Measurements from ENCODE around the gene PP2D1.
"Not testable (repeated sequence)": the region's sequence is repeated elsewhere in the genome, so short reads cannot be mapped to it uniquely, and the experiment has no call there.

PP2D1 gene

DNA sequence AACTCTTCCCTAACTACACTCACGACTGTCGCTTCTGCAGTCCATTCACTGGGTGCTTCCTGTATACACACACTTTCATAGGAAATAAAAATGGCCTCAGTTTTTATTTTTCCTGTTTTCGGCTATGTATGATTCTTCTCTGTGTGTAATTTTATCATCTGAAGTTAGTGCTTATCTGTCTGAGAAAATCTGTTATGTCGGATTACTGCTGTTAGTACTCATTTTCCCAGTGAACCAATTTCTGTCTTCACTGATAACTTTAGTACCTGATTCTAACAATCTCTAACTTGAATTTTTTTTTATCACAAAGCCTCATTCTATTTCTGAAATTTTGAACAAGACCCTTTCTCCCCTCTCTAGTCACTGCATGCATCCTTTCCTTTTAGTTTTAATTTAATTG is 44.3 kb downstream of the PP2D1 start:
- DNase-seq (ENCODE audit: low read depth in 2 of 2) = no peak

DNA sequence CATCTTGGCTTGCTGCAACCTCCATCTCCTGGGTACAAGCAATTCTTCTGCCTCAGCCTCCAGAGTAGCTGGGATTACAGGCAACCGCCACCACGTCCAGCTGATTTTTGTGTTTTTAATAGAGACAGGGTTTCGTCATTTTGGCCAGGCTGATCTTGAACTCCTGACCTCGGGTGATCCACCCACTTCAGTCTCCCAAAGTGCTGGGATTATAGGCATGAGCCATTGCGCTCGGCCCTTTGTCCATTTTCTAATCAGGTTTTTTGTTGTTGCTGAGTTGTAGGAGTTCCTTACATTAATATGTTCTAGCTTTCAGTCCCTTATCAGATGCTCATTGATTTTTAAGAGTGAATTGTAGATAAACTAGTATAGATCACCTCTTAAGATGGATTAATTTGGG is 44.9 kb downstream of the PP2D1 start:
- DNase-seq (ENCODE audit: low read depth in 2 of 2) = no peak

DNA sequence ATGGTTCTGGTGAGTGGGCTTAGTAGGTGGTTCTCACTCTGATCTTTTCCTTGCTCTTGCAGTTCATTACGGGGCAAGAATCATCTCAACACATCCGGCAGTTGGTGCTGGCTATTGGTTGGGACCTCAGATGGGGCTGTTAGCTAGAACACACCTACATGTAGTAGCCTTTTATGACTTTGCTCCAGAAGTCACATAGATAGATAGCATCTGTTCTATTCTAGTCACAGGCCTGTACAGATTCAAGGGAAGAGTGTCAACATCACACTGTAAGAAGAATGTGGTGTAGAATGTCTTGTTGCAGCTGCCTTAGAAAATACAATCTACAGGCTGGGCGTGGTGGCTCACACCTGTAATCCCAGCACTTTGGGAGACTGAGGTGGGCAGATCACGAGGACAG is 50.1 kb downstream of the PP2D1 start:
- no peak for DNase-seq (ENCODE audit: low read depth in 2 of 2)

GRCh38 chr3:19960696-19961095 is 51.4 kb downstream of the PP2D1 start:
- DNase-seq (ENCODE audit: low read depth in 2 of 2) = no peak

DNA sequence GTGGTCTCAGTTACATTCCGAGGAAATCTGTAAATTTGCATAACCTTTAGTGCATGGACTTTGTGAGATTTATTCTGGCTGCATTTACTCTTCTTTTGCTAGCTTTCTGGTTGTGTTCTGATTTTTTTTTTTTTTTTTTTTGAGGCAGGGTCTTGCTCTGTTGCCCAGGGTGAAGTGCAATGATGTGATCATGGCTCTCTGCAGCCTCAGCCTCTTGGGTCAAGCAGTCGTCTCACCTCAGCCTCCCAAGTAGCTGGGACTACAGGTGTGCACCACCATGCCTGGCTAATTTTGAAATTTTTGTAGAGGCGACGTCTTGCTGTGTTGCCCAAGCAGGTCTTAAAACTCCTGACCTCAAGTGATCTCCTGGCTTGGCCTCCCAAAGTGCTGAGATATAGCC is 52.6 kb downstream of the PP2D1 start:
- no peak for DNase-seq (ENCODE audit: low read depth in 2 of 2)

DNA sequence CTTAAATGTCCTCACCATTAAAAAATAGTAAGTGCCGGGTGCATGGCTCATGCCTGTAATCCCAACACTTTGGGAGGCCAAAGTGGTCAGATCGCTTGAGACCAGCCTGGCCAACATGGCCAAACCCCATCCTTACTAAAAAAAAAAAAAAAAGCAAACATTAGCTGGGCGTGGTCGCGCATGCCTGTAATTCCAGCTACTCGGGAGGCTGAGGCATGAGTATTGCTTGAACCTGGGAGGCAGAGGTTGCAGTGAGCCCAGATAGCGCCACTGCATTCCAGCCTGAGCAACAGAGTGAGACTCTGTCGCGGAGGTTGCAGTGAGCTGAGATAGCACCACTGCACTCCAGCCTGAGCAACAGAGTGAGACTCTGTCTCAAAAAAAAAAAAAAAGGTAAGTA is 54.7 kb downstream of the PP2D1 start:
- DNase-seq (ENCODE audit: low read depth in 2 of 2) = not testable (repeated sequence)

DNA sequence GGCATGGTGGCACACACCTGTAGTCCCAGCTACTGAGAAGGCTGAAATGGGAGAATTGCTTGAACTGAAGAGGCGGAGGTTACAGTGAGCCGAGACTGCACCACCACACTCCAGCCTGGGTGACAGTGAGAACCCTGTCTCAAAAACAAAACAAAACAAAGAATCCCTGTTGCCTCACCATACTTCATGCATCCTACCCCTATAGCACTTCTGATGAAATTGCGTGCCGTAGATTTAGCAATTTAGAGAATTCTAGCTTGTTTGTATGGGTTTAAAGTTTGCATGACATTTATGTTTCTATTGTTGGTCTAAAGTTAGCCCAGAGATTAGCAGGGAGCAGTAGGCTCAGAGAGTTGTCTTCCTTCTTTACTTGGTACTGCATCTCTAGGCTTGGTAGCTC is 57.4 kb downstream of the PP2D1 start:
- DNase-seq (ENCODE audit: low read depth in 2 of 2) = no peak

DNA sequence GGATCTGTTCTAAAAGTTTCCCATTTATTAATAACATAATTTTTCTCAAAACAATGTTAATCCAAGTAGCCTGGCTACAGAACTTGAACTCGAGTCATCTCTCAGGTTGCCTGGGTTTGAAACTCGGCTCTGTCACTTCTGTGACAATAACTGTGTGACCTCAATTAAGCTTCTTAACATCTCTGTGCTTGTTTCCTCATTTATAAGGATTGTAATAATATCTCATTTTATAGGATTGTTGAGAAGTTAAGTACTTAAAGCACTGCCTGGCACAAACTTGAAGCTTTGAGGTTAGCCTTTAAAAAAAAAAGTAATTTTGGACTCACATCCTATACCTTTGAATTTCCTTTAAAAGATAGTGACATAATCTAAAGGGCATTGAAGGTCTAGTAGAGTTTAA is 61.7 kb downstream of the PP2D1 start:
- no peak for DNase-seq (ENCODE audit: low read depth in 2 of 2)

- no peak for DNase-seq (ENCODE audit: low read depth in 2 of 2)
Measured at GRCh38 chr3:19948226-19948591, 63.9 kb downstream of the PP2D1 start.

- no peak for DNase-seq (ENCODE audit: low read depth in 2 of 2)
Measured at GRCh38 chr3:19947549-19948225, 64.4 kb downstream of the PP2D1 start.

DNA sequence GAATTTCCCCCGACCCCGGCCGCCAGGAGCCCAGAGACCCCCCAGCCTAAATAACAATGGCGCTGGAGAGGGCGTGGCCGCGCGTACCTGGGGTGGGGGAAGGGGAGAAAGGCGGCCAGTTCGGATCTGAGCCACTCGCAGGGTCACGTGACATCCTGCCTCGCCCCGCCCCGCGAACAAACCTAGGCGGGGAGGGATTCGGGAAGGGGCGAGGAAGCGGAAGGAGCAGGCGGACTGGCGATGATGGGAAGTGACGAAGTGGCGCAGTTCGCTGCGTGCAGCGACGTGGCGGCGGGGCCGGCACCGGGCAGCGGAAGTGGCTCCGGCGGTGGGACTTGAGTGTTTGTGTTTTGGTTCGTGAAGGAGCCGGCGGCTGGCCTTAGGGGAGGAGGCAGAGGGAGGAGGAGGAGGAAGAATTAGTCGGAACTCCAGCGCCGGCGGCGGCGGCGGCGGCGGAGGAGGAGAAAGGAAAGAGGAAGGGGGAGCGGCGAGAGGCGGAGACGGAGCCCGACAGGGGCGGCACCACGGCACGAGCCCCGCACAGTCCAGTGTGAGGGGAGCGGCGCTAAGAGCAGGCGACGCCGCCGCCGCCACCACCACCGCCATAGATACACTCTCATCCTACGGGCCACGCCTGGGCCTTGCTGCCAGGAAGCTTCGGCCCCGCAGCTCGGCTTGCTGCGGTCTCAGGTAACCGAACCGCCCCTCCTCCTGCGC is 65.1 kb downstream of the PP2D1 start, which contains the start of gene RAB5A:
Gene RAB5A, plus strand, starts transcription at position 266 of the 717 bp plus-strand sequence. CDS start 3,802 bp downstream, outside the sequence.
- peak; percentile 97 to 98 for DNase-seq (ENCODE audit: low read depth in 2 of 2)

DNA sequence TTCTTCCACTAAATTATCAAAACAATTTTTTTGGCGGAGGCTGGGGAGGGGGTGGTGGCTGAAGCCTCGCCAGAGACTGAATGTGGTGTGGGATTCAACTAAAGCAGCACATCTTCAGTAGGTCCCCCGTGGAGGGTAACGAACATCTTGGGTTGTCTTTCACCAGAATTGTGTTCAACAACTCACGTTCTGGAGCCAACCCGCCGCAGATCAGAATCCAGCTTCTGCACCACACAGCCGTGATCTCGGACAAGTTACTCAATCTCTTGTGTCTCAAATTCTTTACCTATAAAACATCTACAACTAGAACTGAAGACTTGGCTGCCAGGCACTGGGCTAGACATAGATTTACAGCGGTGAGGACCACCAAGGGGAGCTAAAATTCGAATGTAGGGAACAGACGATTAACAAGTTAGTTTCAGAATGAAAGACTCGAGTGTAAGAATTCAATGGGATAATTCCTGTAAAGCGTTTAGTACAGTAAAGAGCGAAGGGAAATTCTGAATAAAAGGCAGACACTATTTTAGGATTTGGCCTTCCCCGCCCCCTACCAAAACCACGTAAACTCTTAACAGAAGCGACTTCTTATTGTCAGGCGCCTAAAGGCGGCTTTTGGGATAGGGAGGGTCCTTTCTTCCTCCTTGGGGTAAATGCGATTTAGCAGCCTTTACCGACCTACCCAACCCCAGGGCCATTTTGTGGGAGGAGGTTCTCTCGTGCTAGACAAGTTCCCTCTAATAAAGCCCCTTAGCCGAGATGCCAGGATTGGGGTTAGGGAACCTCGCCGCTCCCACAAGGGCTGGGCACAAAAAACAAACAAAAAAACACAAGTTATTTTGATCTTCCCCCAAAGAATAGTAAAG is 65.9 kb downstream of the PP2D1 start:
- DNase-seq (ENCODE audit: low read depth in 2 of 2) = peak in 1 of 2 experiments; percentile 7

- DNase-seq (ENCODE audit: low read depth in 2 of 2) = no peak
Measured at GRCh38 chr3:19945534-19945933, 66.5 kb downstream of the PP2D1 start.

GRCh38 chr3:19940643-19941042 is 71.4 kb downstream of the PP2D1 start:
- no peak for DNase-seq (ENCODE audit: low read depth in 2 of 2)

GRCh38 chr3:19938295-19938627 is 73.8 kb downstream of the PP2D1 start:
- DNase-seq (ENCODE audit: low read depth in 2 of 2) = no peak

DNA sequence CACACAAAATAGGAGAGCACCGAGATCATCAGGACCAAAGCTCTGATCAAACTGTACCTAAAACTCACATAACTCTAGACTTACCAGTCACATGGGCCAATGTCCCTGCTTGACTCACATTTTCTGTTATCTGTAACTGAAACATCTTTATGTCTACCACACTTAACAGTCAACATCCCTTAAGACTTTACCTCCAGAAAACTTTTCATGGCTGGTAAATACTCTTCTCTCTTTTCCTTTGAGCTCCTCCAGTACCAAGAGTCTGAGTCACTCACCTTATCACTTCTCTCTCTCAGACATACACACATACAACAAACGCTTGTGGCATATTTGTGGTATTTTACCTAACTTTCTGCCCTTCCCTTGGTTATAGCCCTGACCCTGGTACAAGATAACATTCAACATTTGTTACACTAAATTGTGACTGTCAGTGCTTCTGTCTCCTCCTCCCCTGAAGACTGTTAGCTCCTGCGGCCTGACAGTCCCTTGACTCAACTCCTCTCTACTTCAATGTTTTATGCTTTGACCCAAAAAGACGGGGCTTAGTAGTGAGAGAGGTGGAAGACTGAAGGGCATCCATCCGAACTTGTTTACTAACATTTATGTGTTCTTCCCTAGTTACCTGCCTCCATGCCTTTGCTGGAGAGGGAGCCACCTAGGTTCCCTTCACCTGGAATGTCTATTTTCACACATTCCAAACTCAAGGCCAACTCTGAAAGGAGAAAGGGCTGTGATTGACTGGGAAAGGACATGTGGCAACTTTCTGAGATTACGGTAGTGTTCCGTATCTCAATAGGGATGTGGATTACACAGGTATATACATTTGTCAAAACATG is 74.4 kb downstream of the PP2D1 start:
- DNase-seq (ENCODE audit: low read depth in 2 of 2) = no peak
